HEK293 (cell line): ENCODE results near the gene IPO11.

Experiments
- CTCF ChIA-PET: fragments of 350-600 bp; formaldehyde crosslinking; extraction: SDS; loops from one replicate; lab custom pipeline; 2021; ENCODE audit warnings: antibody characterized with exemption; lab: Yijun Ruan, JAX
- POLR2A ChIA-PET: fragments of 300-600 bp; formaldehyde crosslinking; extraction: SDS; loops from one replicate; lab custom pipeline; 2020; ENCODE audit warnings: antibody characterized with exemption, inconsistent platforms; lab: Yijun Ruan, JAX
- H3K27ac ChIP-seq: fragments of 200-500 bp; sonication (Bioruptor generic); 2 replicates; pipeline ENCODE4 v1.5.1; 2014; ENCODE audit warnings: low read depth, low read length, control low read depth, inconsistent platforms; ENCODE audit errors: extremely low read depth
- H3K36me3 ChIP-seq, 2 experiments: fragments of 200-500 bp in 1 of 2; sonication (Bioruptor generic) in 1 of 2; 1 replicate in 1 of 2; 2 replicates in 1 of 2; pipeline ENCODE4 v1.5.1; 2014 to 2017; ENCODE audit warnings: inconsistent platforms in 2 of 2, low read length in 2 of 2; ENCODE audit not compliant: control insufficient read depth in 2 of 2, insufficient read depth in 1 of 2
- H3K4me1 ChIP-seq: fragments of 200-500 bp; sonication (Bioruptor generic); 2 replicates; pipeline ENCODE4 v1.5.1; 2014; ENCODE audit warnings: mild to moderate bottlenecking, low read length, inconsistent platforms; ENCODE audit not compliant: control insufficient read depth, insufficient read depth
- H3K4me3 ChIP-seq: 2 replicates; pipeline ENCODE4 v1.5.1; 2011; ENCODE audit warnings: low read depth, mild to moderate bottlenecking, control low read depth, low read length, moderate library complexity
- H3K9me3 ChIP-seq: fragments of 200-500 bp; sonication (Bioruptor generic); 2 replicates; pipeline ENCODE4 v1.5.1; 2014; ENCODE audit warnings: low read depth, low read length, inconsistent platforms; ENCODE audit not compliant: control insufficient read depth, insufficient read depth
- SP2 ChIP-seq: fragments of 450-650 bp; formaldehyde crosslinking; IDR thresholded peaks from 2 replicates; pipeline ENCODE4 v1.5.1; 2016; ENCODE audit warnings: missing biosample characterization, missing genetic modification characterization
- ZNF114 ChIP-seq: fragments of 450-650 bp; formaldehyde crosslinking; IDR thresholded peaks from 2 replicates; pipeline ENCODE4 v1.5.0; 2017; ENCODE audit warnings: missing biosample characterization, missing genetic modification characterization
- ZNF157 ChIP-seq: fragments of 450-650 bp; formaldehyde crosslinking; IDR thresholded peaks from 2 replicates; pipeline ENCODE4 v1.5.1; 2016; ENCODE audit warnings: missing biosample characterization, missing genetic modification characterization
- ZNF311 ChIP-seq: fragments of 450-650 bp; formaldehyde crosslinking; IDR thresholded peaks from 2 replicates; pipeline ENCODE4 v1.5.1; 2017; ENCODE audit warnings: missing biosample characterization, missing genetic modification characterization, borderline replicate concordance
- ZNF621 ChIP-seq: fragments of 450-650 bp; formaldehyde crosslinking; IDR thresholded peaks from 2 replicates; pipeline ENCODE4 v1.5.1; 2017; ENCODE audit warnings: missing biosample characterization, missing genetic modification characterization
- ZNF658 ChIP-seq: fragments of 450-650 bp; formaldehyde crosslinking; IDR thresholded peaks from 2 replicates; pipeline ENCODE4; 2016; ENCODE audit warnings: missing biosample characterization, missing genetic modification characterization
- ZNF776 ChIP-seq: fragments of 450-650 bp; formaldehyde crosslinking; IDR thresholded peaks from 2 replicates; pipeline ENCODE4 v1.5.0; 2017; ENCODE audit warnings: missing biosample characterization, missing genetic modification characterization, borderline replicate concordance
- ZSCAN23 ChIP-seq: fragments of 450-650 bp; formaldehyde crosslinking; IDR thresholded peaks from 2 replicates; pipeline ENCODE4 v1.5.1; 2016; ENCODE audit warnings: missing biosample characterization, missing genetic modification characterization
- TF ChIP-seq, protein P1 (sequence below): fragments of 450-650 bp; formaldehyde crosslinking; IDR thresholded peaks from 2 replicates; pipeline ENCODE4 v1.5.1; 2016; ENCODE audit warnings: missing biosample characterization, missing genetic modification characterization
- TF ChIP-seq, protein P2 (sequence below): fragments of 450-650 bp; formaldehyde crosslinking; conservative IDR thresholded peaks from 2 replicates; pipeline ENCODE4 v1.5.1; 2016; ENCODE audit warnings: low read depth, missing biosample characterization, missing genetic modification characterization
- TF ChIP-seq, protein P3 (sequence below): fragments of 450-650 bp; formaldehyde crosslinking; IDR thresholded peaks from 2 replicates; pipeline ENCODE4 v1.5.1; 2016; ENCODE audit warnings: missing biosample characterization, missing genetic modification characterization

Gene IPO11

GRCh38 chr5:62616615-62617277, 204.2 kb downstream of the IPO11 start:
- H3K9me3 ChIP-seq = no peaks in the 10 kb centered on the region
- CTCF ChIA-PET = no interaction called here
- POLR2A ChIA-PET = no interaction called here

DNA sequence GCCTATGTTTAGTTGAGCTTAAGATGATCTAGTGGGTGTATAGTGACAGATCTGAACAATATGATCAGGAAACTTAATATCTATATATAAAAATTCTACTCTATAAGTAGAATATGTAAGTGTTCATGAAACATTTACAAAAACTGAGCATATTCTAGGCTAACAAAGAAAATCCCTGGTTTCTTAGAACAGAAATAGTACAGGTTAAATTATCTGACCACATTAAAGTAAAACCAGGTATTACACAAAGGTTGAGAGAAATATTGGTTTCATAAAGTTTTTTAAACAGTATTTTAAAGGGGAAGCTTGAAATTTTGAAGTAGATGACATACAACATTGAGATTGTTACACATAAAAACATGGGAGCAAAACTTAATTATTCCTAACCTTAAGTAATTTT, 205.4 kb downstream of the IPO11 start:
- TF ChIP-seq ZNF621 (tag by site-specific recombination) = no peak
- TF ChIP-seq ZNF776 (tag by site-specific recombination) = no peak
- TF ChIP-seq, protein P1, sequence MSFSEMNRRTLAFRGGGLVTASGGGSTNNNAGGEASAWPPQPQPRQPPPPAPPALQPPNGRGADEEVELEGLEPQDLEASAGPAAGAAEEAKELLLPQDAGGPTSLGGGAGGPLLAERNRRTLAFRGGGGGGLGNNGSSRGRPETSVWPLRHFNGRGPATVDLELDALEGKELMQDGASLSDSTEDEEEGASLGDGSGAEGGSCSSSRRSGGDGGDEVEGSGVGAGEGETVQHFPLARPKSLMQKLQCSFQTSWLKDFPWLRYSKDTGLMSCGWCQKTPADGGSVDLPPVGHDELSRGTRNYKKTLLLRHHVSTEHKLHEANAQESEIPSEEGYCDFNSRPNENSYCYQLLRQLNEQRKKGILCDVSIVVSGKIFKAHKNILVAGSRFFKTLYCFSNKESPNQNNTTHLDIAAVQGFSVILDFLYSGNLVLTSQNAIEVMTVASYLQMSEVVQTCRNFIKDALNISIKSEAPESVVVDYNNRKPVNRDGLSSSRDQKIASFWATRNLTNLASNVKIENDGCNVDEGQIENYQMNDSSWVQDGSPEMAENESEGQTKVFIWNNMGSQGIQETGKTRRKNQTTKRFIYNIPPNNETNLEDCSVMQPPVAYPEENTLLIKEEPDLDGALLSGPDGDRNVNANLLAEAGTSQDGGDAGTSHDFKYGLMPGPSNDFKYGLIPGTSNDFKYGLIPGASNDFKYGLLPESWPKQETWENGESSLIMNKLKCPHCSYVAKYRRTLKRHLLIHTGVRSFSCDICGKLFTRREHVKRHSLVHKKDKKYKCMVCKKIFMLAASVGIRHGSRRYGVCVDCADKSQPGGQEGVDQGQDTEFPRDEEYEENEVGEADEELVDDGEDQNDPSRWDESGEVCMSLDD (tag by site-specific recombination) = no peak
- TF ChIP-seq, protein P2, sequence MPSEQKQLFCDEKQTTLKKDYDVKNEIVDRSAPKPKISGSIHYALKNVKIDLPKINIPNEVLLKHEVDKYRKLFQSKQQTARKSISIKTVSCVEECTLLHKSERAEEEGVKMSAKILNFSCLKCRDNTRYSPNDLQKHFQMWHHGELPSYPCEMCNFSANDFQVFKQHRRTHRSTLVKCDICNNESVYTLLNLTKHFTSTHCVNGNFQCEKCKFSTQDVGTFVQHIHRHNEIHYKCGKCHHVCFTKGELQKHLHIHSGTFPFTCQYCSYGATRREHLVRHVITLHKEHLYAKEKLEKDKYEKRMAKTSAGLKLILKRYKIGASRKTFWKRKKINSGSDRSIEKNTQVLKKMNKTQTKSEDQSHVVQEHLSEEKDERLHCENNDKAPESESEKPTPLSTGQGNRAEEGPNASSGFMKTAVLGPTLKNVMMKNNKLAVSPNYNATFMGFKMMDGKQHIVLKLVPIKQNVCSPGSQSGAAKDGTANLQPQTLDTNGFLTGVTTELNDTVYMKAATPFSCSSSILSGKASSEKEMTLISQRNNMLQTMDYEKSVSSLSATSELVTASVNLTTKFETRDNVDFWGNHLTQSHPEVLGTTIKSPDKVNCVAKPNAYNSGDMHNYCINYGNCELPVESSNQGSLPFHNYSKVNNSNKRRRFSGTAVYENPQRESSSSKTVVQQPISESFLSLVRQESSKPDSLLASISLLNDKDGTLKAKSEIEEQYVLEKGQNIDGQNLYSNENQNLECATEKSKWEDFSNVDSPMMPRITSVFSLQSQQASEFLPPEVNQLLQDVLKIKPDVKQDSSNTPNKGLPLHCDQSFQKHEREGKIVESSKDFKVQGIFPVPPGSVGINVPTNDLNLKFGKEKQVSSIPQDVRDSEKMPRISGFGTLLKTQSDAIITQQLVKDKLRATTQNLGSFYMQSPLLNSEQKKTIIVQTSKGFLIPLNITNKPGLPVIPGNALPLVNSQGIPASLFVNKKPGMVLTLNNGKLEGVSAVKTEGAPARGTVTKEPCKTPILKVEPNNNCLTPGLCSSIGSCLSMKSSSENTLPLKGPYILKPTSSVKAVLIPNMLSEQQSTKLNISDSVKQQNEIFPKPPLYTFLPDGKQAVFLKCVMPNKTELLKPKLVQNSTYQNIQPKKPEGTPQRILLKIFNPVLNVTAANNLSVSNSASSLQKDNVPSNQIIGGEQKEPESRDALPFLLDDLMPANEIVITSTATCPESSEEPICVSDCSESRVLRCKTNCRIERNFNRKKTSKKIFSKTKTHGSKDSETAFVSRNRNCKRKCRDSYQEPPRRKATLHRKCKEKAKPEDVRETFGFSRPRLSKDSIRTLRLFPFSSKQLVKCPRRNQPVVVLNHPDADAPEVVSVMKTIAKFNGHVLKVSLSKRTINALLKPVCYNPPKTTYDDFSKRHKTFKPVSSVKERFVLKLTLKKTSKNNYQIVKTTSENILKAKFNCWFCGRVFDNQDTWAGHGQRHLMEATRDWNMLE (tag by site-specific recombination) = no peak
- TF ChIP-seq ZNF114 (tag by site-specific recombination) = no peak
- Histone ChIP-seq H3K36me3 (peaks cover 0 to 4% of the 10 kb centered on the region in 2 experiments; a peak in 2 of 3 replicates), H3K27ac (no peak overlapping the region), H3K9me3 (no peaks in the 10 kb centered on the region), H3K4me1 (no peaks in the 10 kb centered on the region), H3K4me3 (no peak overlapping the region)
- POLR2A ChIA-PET = no interaction called here
- CTCF ChIA-PET = no interaction called here

More at GRCh38 chr5:62616615-62617277, 204.2 kb downstream of the IPO11 start:
- no peak overlapping the region for H3K27ac ChIP-seq
- H3K4me3 ChIP-seq = no peak overlapping the region
- TF ChIP-seq ZNF311 = no peak
- TF ChIP-seq, all 188 proteins: peak for 0
- Histone ChIP-seq H3K36me3 (peaks cover 0 to 5% of the 10 kb centered on the region in 2 experiments; a peak in 2 of 3 replicates), H3K4me1 (no peaks in the 10 kb centered on the region)

DNA sequence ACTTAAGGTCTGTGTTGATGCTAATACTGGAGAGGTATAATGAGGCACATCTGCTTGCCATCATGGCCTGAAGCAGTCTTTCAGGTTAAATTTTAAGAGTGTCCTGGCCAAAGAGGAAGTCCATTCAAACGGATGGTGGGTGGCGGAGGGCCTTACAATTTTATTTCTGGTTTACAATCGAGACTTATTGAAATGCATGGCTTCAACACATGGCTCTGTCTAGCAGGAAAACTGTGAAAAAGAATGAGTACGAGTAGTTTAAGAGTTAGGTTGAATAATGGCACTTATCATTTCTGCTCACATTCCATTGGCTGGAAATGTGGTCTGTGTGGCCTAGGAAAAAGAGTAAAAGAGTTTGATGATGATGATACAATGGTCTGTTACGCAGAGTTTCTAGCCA, 208.2 kb downstream of the IPO11 start:
- TF ChIP-seq SP2 (no peak), ZNF157 (no peak), ZSCAN23 (tag by site-specific recombination) (no peak), ZNF658 (tag by site-specific recombination) (no peak)
- TF ChIP-seq, protein P3, sequence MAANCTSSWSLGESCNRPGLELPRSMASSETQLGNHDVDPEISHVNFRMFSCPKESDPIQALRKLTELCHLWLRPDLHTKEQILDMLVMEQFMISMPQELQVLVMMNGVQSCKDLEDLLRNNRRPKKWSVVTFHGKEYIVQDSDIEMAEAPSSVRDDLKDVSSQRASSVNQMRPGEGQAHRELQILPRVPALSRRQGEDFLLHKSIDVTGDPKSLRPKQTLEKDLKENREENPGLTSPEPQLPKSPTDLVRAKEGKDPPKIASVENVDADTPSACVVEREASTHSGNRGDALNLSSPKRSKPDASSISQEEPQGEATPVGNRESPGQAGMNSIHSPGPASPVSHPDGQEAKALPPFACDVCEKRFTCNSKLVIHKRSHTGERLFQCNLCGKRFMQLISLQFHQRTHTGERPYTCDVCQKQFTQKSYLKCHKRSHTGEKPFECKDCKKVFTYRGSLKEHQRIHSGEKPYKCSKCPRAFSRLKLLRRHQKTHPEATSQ = no peak
- Histone ChIP-seq H3K4me3 (no peak overlapping the region), H3K27ac (no peak overlapping the region), H3K36me3 (no peaks in the 10 kb centered on the region; a peak in 1 of 3 replicates), H3K4me1 (no peaks in the 10 kb centered on the region), H3K9me3 (no peaks in the 10 kb centered on the region)
- CTCF ChIA-PET = no interaction called here
- POLR2A ChIA-PET = no interaction called here
